Activated B cell treated with CpG ODN at 0.5 μM for 24 hours (primary cell): ENCODE measurements around the gene SH3BP5. TPM values are rescaled to one million over a fixed set of nuclear protein-coding genes. Genes with fewer than 3 reads are reported as not detected.

Experiments used
- ATAC-seq: fragments of 200-7000 bp; cut with Tn5 transposase; one replicate; pipeline ENCODE4 v1.10.0; 2021; ENCODE audit warnings: low read depth, mild to moderate bottlenecking, moderate library complexity
- CTCF ChIA-PET: fragments of 350-600 bp; sonication (Branson Sonifier 250); formaldehyde crosslinking; loops from one replicate; lab custom pipeline; 2021; ENCODE audit warnings: antibody characterized with exemption; lab: Charles Lee
- POLR2A ChIA-PET: fragments of 350-600 bp; sonication (Branson Sonifier 250); formaldehyde crosslinking; loops from one replicate; lab custom pipeline; 2021; ENCODE audit warnings: antibody characterized with exemption; lab: Charles Lee
- DNase-seq: peaks from one replicate; pipeline ENCODE4 v3.0.0; 2022
- H3K27ac Mint-ChIP-seq: one replicate; pipeline ENCODE4 v1.8.0; 2020; ENCODE audit warnings: mixed read lengths
- H3K27me3 Mint-ChIP-seq: one replicate; pipeline ENCODE4 v1.8.0; 2021; ENCODE audit warnings: mixed read lengths
- H3K36me3 Mint-ChIP-seq: one replicate; pipeline ENCODE4 v1.8.0; 2021; ENCODE audit warnings: low read depth, mixed read lengths
- H3K4me1 Mint-ChIP-seq: one replicate; pipeline ENCODE4 v1.8.0; 2021; ENCODE audit warnings: mixed read lengths
- H3K4me3 Mint-ChIP-seq: one replicate; pipeline ENCODE4 v1.8.0; 2020; ENCODE audit warnings: mild to moderate bottlenecking, mixed read lengths
- H3K9me3 Mint-ChIP-seq: one replicate; pipeline ENCODE4 v1.8.0; 2020; ENCODE audit warnings: mixed read lengths
- CTCF ChIP-seq: fragments of 200-600 bp; IDR thresholded peaks from one replicate; pipeline ENCODE4 v1.8.0; 2022; ENCODE audit warnings: antibody characterized with exemption, mild to moderate bottlenecking
- intact Hi-C: fragments of 100-400 bp; cut with micrococcal nuclease; formaldehyde crosslinking; loops from one replicate; pipeline ENCODE4 v1.15.1; 2024
- total RNA-seq: library from RNA; stranded (reverse); gene quantifications from 2 replicates; pipeline ENCODE4 v1.2.3, GENCODE V29; 2022

SH3BP5 gene
- total RNA-seq, 1 donor from 2014 or later: 66.0 TPM

- ATAC-seq: no peak
- TF ChIP-seq CTCF: no peak
- H3K27ac Mint-ChIP-seq: no peak overlapping the region
- H3K4me1 Mint-ChIP-seq: peaks cover 58% of the 10 kb centered on the region
- H3K27me3 Mint-ChIP-seq: no peaks in the 10 kb centered on the region
- intact Hi-C loops: no loop called here
- peaks cover 5% of the 10 kb centered on the region for H3K9me3 Mint-ChIP-seq
- H3K4me3 Mint-ChIP-seq: no peak overlapping the region
- ChIA-PET POLR2A (no interaction called here), CTCF (no interaction called here)
- H3K36me3 Mint-ChIP-seq: no peaks in the 10 kb centered on the region
- no peak for DNase-seq
Measured at GRCh38 chr3:15339001-15339400, 6.6 kb upstream of the SH3BP5 start.

DNA sequence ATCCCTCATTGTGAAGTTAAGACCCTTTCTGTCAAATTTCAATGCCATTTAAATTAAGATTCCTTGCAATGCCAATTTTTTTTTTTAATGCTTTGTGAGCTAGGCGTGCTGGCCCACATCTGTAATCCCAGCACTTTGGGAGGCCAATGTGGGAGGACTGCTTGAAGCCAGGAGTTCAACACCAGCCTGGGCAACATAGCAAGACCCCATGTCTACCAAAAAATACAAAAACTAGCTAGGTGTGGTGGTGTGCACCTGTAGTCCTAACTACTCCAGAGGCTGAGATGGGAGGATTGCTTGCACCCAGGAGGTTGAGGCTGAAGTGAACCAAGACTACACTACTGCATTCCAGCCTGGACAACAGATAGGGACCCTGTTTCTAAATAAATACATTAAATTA lies 5.6 kb upstream of the SH3BP5 start:
- intact Hi-C loops: no loop called here
- no peaks in the 10 kb centered on the region for H3K9me3 Mint-ChIP-seq
- POLR2A ChIA-PET: interaction anchor here (0.7 kb wide), 1 partner anchor 38 kb away, joined by 5 read pairs; no protein-coding TSS in a partner anchor
- H3K27me3 Mint-ChIP-seq: no peaks in the 10 kb centered on the region
- ATAC-seq (no peak), DNase-seq (no peak)
- CTCF ChIA-PET: interaction anchor here (1.0 kb wide), 1 partner anchor 70 kb away, joined by 3 read pairs; no protein-coding TSS in a partner anchor
- no peak for TF ChIP-seq CTCF
- no peaks in the 10 kb centered on the region for H3K36me3 Mint-ChIP-seq
- H3K27ac Mint-ChIP-seq: no peak overlapping the region
- H3K4me1 Mint-ChIP-seq: peaks cover 58% of the 10 kb centered on the region
- no peak overlapping the region for H3K4me3 Mint-ChIP-seq

- TF ChIP-seq CTCF: no peak
- CTCF ChIA-PET: interaction anchor here (0.6 kb wide), 1 partner anchor 132 kb away, joined by 3 read pairs; no protein-coding TSS in a partner anchor
- no peak overlapping the region for H3K27ac Mint-ChIP-seq
- H3K9me3 Mint-ChIP-seq: no peaks in the 10 kb centered on the region
- H3K36me3 Mint-ChIP-seq: peaks cover 8% of the 10 kb centered on the region
- peaks cover 53% of the 10 kb centered on the region for H3K4me1 Mint-ChIP-seq
- intact Hi-C loops: no loop called here
- DNase-seq (no peak), ATAC-seq (no peak)
- POLR2A ChIA-PET: no interaction called here
- H3K4me3 Mint-ChIP-seq: no peak overlapping the region
- H3K27me3 Mint-ChIP-seq: no peaks in the 10 kb centered on the region
Measured at GRCh38 chr3:15336057-15336456, 3.7 kb upstream of the SH3BP5 start.

DNA sequence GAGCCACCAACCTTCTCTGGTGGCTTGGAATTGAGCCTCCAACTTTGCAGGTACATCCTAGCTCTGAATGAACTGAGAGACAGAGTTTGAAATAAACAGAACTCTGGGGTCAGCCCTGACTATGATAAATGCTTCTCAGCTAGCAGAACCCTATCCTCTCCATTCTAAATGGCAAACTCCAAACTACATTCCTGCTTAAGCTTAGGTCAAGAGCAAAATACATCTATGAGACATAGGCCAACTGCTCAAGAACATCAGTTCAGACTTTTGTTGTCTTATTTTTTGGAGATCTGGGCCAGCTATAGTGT lies 1.5 kb upstream of the SH3BP5 start:
- H3K4me3 Mint-ChIP-seq: no peak overlapping the region
- H3K9me3 Mint-ChIP-seq: no peaks in the 10 kb centered on the region
- ATAC-seq (no peak), DNase-seq (no peak)
- intact Hi-C loops: loop anchor here (2.0 kb wide), 1 partner anchor 223 kb away; no protein-coding TSS in a partner anchor
- H3K4me1 Mint-ChIP-seq: peaks cover 56% of the 10 kb centered on the region
- ChIA-PET POLR2A (interaction anchor here (1.1 to 8.4 kb wide), 6 partner anchors 9 to 64 kb away, joined by 3 to 118 read pairs (median 12); no protein-coding TSS in a partner anchor), CTCF (interaction anchor here (1.4 to 11.0 kb wide), 4 partner anchors 12 to 74 kb away, joined by 3 to 141 read pairs (median 6); no protein-coding TSS in a partner anchor)
- no peaks in the 10 kb centered on the region for H3K27me3 Mint-ChIP-seq
- H3K36me3 Mint-ChIP-seq: peaks cover 23% of the 10 kb centered on the region
- H3K27ac Mint-ChIP-seq: no peak overlapping the region
- TF ChIP-seq CTCF: no peak

GRCh38 chr3:15333099-15333955 lies 941 bp upstream of the SH3BP5 start:
- peaks cover 27% of the 10 kb centered on the region for H3K36me3 Mint-ChIP-seq
- H3K4me3 Mint-ChIP-seq: peak overlapping the region; percentile 95
- H3K9me3 Mint-ChIP-seq: no peaks in the 10 kb centered on the region
- ChIA-PET CTCF (interaction anchor here (1.0 to 11.0 kb wide), 17 partner anchors 9 to 73 kb away, joined by 3 to 141 read pairs (median 7); no protein-coding TSS in a partner anchor), POLR2A (interaction anchor here (0.7 to 8.4 kb wide), 20 partner anchors 9 to 72 kb away, joined by 3 to 118 read pairs (median 6); no protein-coding TSS in a partner anchor)
- DNase-seq: no peak
- ATAC-seq: no peak
- H3K27ac Mint-ChIP-seq: peak overlapping the region; percentile 96
- intact Hi-C loops: loop anchor here (2.0 kb wide), 1 partner anchor 223 kb away; no protein-coding TSS in a partner anchor
- no peak for TF ChIP-seq CTCF
- peaks cover 56% of the 10 kb centered on the region for H3K4me1 Mint-ChIP-seq
- no peaks in the 10 kb centered on the region for H3K27me3 Mint-ChIP-seq
